GM19240 (cell line): Measurements from ENCODE around the gene RFTN1.

Experiments
- DNase-seq: peaks from one replicate; pipeline ENCODE4 v3.0.0; 2011; ENCODE audit warnings: low spot score; ENCODE audit not compliant: insufficient read length

The RFTN1 gene

DNA sequence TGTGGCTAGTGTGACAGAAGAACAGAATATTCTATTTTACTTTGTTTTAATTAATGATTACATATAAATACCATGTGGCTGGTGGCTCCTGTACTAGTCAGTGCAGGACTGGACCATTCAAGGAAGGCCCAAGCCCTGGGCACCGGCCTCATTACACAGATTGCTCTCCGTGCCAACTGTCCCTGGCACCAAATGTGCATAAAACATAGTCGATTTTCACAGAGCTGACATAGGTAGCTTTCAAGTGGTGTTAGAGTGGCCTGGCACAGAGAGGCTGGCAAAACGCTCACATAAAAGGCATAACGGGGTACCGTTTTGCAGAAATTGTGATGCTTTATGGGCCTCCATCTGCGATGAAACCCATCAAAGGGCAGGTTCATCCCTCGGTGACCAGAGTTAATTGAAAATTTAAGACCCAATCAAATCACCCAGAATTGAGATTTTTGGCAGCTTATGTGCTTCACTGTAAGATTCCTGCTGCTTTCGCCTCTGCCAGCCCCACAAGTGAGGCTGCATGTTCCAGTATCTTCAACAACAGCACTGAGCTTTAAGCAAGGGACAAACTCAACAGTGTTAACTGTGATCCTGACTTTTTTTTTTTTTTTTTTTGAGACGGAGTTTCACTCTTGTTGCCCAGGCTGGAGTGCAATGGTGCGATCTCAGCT, 25.9 kb downstream of the RFTN1 start:
- DNase-seq: no peak

DNA sequence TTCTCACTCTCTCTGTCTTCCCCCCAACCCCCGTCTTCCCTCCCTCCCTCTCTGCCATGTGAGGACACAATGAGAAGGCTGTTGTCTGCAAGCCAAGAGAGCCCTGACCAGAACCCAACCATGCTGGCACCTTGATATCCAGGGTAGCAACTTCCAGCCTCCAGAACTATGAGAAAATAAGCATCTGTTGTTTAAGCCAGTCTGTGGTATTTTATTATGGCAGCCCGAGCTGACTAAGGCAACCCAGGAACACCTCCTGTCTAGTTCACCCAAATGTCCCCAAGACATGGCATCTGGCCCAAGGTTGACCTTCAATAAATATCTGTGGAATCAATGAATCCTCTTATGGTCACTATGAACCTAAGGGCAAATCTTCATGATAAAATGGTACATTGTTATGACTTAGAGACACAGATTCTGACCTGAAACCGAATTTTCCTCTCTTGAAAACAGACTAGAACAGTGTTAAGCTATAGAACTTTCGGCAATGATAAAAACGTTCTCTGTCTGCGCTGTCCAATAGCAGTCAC, 26.5 kb downstream of the RFTN1 start:
- no peak for DNase-seq

DNA sequence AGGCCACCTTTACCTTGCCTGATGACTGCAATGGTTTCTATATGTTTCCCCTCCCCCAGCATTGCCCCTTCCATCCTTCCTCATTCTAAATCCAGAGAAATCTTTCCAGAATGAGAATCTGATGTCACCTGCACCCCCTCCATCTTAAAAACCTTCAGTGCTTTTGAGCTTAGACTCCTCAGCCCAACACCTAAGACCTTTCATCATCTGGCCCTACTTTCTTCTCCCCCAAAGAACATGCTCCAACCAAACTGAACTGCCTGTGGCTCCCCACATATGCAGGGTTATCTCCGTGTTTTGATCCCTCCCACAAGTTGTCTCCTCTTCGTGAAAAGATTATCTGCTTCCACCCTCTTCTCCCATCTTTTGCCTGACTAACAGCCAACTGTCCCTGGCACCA, 27.3 kb downstream of the RFTN1 start:
- no peak for DNase-seq

DNA sequence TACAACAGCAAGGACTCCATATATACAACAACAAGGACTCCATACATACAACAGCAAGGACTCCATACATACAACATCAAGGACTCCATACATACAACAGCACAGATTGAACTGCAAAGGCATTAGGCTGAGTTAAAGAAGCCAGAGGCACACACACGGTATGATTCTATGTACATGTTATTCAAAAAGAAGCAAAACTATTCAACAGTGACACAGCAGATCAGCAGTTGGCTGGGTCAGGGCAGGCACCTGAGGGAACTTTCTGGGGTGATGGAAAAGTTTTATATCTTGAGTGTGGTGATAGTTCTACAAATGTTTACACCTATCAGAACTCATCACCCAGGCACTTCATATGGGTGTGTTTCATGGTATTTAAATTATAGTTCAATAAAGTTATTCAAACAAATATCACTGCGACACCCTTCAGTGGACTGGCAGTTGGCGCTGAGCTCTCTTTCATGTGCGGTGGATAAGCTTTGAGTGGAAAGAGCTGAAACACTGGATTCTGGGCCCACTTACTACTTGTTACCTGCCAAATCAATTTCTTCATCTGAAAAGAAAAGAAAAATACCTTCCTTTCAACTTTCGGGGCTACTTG, 28.0 kb downstream of the RFTN1 start:
- DNase-seq: no peak

DNA sequence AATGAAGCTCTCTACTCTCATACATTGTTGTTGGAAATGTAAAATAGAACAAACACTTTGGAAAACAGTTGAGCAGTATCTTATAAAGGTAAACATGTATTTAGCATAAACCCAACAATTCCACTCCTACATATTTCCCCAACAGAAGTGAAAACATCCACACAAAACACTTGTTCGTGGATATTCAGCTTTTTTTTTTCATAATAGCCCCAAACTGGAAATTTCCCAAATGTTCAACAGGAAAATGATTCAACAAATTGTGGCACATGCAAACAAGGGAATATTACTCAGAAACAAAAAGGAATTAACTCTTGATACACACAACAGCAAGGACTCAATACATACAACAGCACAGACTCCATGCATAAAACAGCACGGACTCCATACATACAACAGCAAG, 28.5 kb downstream of the RFTN1 start:
- no peak for DNase-seq

DNA sequence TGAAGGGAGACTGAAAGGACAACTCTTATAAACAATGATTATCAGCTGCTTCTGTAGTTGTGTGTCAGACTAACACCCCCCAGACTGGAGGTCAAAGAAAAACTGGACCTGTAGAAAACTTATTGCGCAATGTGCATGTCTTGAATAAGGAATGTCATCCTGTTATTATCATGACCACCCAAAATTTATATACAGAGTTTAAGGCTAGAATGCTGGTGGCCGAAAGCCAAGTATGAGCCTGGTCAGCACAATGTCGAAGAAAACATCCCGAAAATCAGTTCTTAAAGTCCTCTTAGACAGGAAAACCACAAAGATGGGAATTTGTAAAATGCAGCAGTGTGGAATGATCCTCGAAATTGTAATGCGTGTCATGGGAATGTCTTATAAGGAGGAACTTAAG, 29.3 kb downstream of the RFTN1 start:
- DNase-seq: no peak

DNA sequence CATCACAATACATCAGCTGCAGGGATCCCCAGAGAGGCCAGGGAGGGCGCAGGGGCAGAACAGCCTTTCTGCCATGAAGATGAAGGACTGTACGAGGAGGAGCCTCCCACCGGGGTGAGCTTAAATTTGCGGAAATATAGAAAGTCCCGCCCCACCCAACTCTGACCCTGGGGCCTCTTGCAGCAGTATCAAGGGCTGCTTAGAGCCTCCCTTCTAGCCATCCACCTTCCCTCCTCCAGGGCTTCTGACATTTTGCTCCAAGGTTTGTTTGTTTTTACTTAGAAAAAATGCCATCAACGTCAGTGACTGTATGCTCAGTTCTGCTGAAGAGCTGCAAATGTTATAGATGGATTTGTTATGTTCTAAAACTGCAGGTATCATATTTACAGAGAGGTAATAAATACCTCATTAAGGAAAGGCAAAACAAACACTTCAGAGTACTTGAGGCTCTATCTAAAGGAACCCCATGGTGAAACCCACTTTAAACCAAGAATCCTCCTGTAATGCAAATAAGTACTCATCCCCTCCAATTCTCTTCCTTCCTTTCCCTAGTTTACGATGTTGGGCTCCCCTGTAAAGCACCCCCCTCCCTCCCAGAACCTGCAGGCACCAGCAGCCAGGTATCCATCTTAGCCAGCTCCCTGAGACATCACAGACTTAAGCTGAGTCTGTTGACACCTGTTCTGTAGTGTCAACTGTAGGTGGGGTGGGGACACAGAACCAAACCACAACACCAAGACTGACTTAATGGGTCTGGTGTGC, 30.5 kb downstream of the RFTN1 start:
- DNase-seq: no peak

DNA sequence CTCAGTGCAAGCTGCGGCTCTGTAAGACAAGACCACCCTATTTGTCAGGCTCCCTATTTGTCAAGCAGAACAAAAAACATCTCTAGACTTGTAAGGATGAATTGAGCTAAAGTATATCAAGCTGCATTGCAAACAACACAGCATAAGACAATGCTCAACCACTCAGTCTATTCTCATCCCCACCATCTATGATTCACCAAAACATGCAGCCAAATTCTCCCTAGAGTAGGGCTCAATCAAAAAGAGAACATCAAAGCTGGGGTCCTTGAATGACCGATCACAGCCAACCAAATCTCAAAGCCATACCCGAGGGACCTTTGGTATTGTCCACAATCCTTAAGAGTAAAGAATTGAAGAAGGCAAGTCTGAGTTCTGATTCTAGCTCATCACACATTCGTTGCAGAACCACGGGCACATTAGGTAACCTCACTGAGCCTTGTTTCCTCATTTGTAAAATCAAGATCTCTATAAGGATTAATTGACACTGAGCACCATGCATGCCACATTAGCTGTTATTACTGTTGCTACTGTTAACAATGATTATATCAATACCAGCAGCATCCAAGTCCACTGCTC, 31.2 kb downstream of the RFTN1 start:
- no peak for DNase-seq

DNA sequence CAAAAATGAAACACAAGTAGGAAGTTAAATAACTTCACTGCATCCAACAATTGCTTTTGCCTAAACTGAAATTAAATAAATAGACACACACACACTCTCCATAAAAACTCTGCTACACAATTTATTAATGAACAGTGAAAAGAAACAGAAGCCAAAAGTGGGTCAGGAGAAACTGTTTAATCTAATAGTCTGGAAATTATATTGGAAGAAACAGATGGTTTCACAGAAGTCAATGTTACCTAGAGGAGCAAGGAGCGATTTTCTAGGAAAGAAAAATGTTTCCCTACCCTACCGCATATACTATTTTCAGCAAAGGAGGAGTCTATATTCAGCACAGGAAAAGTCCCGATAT, 32.0 kb downstream of the RFTN1 start:
- DNase-seq: no peak

DNA sequence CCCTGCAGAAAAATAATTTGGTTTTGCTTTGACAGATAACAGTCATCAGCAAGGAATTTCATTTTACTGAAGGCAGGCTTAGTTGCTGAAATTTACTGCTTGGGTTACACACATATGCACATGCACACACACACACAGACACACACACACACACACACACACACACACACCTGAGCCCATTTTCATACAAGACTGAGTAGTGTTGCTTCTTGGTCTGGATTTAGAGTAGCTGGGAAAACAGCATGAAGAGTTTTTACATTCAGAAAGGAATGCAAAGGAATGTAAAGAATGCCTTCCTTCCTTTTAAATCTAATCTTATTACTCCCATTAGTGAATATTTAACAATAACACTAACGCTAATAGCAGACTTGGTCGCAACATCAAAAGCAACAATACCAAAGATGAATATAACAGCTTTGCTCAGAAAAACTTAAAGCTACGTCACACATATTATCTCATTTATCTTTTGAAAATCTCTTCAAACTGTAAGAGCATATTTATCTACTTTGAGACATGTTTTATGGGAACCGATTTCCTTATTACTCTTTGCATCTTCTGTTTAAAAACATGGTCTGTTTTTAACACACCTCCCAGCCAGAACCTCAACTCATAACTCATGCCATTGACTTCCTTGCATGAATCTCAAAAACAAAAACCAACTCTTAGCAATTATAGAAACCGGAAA, 32.5 kb downstream of the RFTN1 start:
- DNase-seq: no peak

DNA sequence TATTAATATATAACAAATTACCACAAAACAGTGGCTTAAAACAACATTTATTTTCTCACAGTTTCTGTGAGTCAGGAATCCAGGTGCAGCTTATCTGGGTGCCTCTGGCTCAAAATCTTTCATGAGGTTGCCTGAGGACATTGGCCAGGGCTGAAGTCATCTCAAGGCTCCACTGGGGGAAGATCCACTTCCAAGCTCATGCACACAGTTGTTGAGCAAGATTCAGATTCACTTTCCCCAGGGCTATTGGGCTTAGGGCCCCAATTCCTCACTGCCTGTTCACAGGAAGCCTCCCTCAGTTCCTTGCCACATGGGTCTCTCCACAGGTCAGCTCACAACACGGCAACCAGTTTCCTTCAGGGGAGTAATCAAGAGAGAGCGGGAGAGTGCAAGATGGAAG, 35.0 kb downstream of the RFTN1 start:
- DNase-seq: no peak

DNA sequence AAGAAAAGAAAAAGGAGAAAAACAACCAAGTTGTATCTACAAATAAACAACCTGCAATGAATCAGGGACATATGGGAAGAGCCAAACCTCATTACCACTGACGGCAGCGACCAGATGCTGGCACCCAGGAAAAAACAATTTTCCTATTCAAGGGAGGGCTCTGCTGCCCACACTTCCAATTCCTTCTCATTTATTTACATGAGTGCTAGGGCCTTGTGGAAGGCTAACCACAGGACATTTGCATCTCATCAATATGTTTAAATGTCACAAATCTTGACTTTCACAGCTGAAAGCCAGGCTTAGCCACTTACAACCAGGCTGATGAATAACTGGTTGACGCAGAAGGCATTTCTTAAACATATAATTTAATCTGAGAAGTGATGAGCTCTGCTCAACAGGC, 36.0 kb downstream of the RFTN1 start:
- no peak for DNase-seq

DNA sequence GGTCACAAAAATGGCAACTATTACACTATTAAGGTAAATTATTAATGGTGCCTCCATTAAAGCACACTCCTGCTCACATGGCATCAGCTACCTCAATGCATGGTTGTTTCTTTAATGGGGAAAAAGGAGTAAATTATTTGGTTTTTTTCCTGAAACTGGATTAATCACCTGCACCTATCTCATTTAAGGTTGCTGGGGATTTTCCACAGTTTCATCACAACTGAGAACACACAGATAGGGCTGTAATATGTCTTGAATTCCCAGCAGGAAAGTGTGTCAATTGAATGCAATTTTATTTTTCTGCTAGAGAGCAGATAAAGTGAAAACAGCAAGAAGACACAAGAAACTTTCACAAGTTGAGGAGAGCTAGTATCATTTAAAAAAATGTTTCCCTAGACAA, 36.4 kb downstream of the RFTN1 start:
- DNase-seq: no peak

DNA sequence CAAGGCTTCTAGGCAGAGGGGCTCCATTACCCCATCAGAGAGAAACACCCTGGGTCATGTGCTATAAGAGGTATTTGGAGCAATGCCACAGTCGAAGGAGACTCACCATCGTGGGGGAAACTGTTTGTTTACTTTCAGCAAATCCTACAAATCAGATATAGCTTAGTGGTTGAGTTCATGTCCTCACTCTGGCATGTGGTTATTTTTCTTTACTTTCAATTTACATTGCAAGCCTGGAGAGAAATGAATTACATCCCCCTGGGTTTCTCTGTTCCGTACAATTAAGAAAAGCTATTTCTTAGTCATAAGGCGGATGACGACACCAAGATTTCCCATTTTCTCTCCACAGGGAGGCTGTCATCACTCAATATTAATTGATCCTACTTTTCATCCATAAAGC, 36.9 kb downstream of the RFTN1 start:
- DNase-seq: no peak

DNA sequence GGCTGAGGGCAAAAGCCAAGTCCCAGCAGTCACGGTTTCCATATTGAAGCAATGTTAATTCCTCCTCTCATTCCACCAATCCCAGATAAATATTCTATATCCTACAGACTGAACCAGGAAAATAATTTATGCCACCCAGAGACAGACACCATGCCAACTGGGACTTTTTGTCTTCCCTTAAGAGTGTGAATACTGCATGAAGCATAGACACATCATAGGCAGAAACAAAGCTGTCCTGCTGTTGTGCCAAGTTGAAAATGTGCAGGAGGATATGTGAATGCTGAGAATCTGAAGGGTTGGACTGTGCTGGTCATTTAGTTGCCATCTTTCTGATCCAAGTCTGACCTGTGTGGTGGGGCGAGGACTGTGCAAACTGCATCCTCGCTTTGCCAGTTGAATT, 37.7 kb downstream of the RFTN1 start:
- no peak for DNase-seq

DNA sequence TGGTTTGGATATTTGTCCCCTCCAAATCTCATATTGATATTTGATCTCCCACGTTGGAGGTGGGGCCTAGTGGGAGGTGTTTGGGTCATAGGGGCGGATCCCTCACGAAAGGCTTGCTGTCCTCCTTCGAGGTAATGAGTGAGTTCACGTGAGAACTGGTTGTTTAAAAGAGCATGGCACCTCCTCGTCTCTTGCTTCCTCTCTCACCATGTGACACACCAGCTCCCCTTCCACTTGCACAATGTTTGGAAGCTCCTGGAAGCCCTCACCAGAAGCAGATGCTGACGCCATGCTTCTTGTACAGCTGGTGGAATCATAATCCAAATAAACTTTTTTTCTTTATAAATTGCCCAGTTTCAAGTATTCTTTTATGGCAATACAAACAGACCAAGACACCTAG, 38.6 kb downstream of the RFTN1 start:
- DNase-seq: no peak

DNA sequence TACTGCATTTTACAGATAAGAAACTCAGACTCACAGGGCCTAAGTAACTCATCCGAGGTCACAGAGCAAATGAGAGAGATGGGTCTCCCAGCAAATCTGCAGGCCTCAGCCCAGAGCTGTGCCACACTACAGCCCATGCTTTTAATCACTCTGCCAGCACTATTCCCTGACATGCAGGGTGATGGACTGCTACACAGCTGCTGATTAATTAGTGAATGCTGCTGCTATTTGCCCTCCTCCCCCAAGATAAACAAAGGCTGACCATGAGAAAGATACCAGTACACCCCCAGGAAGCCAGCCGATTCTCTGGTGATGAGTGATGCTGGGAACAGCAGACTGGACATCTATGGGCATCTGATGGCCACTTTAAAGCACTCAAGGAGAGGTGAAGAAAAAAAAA, 39.3 kb downstream of the RFTN1 start:
- DNase-seq: no peak

DNA sequence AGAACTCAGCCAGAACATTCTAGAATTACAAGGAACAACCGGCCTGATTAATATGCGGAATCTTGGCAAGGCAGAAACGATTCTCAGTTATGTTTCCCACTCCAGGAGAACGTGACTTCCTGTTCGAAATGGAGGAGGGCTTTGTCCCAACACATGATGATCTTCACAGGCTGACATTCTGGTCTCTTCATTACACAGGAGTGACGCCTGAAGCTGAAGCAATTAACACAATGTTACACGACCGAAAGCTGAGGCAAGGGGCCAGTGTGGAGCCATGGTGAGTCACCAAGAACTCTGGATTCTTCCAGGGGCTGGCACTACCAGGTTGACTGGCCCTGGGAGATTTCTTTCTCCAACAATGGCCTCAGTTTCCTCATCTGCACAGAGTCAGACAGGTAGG, 40.9 kb downstream of the RFTN1 start:
- no peak for DNase-seq

DNA sequence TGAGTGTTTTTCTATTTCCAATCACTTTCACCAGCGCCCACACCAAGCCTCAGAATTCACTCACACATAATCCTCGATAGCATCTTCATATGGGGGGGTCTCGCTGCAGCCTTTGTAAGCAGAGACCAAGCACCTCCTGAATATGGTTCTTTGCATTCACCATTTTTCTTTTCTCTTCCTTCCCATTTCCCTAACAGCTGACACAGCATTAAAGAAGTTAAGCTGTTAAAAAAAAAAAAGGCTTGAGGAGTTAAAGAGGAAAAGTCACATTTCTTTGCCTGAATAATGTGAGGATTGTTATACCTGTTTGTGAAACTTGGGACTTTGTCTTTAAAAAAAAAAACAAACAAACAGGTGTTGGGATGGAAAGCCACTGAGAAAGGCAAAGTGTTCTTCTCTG, 41.6 kb downstream of the RFTN1 start:
- no peak for DNase-seq

DNA sequence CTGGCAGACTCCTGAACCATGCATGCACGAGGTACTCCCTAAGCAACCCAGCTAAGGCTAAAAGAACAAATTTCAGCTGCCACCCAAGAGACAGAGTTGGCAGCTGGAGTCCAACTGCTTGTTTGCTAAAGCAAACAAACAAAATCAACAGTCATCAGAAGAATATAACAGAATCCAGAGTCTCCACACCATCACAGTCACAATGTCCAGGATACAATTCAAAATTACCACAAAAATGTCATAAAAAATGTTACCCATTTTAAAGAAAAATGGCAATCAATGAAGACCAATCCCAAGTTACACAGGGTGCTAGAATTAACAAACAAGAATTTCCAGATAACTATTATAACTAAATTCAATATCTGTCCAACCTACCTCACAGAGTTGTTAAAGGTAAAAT, 42.9 kb downstream of the RFTN1 start:
- DNase-seq: no peak

DNA sequence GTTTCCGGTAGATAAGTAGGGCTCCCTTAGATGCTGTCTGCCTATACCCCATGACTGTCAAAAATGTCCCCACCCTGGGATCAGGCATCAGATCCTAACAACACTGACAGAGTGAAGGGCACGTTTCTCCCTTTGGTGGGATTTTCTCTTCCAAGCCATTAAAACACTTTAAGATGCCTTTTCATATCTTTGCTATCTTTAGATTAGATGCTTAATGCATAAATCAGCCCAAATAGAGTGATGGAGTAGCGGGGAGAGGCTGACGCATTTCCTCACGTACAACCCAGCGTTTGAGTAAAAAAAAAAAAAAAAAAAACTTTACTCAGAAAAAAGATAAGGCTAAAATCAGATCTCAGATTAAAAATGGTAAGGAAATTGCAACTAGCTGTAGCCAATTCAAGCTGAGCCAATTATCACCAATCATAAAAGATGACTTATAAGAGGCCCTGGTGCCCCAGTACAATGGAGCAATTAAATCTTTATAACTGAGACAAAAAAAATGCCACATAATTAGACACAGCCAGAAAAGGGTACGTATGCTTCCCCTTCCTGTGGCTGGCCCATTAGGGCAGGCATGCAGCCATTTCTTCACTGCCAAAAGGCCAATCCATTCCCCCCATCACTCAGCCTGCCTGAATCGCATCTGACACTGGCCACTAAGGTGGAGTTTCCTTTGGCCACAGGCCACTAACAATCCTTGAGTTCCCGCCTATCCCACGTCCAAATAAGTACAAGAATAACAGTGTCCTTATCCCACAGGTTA, 45.0 kb downstream of the RFTN1 start:
- DNase-seq: no peak
